Ramos (cell line): Measurements from ENCODE around the gene COMT.

Source experiments
- in situ Hi-C: fragments of 300-500 bp; cut with MboI; formaldehyde crosslinking; loops from one replicate; pipeline ENCODE4 v1.14.3; 2022; ENCODE audit warnings: low sequenced_read_pairs; ENCODE audit not compliant: unreplicated experiment

The COMT gene

GRCh38 chr22:19941365-19942082 is at the start of gene COMT, which contains the start of gene TXNRD2:
COMT (plus strand) TSS chr22:19941772; CDS start chr22:19962527, 20,755 bp downstream.
TXNRD2 (minus strand) TSS chr22:19941818; CDS start chr22:19941803, 15 bp downstream.
- in situ Hi-C loops: no loop called here

GRCh38 chr22:19892257-19892879 is 49.2 kb upstream of the COMT start:
- in situ Hi-C loops: no loop called here

GRCh38 chr22:19892925-19893324 is 48.6 kb upstream of the COMT start:
- in situ Hi-C loops: no loop called here

- in situ Hi-C loops: no loop called here
These were observed 48.2 kb upstream of the COMT start for GRCh38 chr22:19893363-19893762.

DNA sequence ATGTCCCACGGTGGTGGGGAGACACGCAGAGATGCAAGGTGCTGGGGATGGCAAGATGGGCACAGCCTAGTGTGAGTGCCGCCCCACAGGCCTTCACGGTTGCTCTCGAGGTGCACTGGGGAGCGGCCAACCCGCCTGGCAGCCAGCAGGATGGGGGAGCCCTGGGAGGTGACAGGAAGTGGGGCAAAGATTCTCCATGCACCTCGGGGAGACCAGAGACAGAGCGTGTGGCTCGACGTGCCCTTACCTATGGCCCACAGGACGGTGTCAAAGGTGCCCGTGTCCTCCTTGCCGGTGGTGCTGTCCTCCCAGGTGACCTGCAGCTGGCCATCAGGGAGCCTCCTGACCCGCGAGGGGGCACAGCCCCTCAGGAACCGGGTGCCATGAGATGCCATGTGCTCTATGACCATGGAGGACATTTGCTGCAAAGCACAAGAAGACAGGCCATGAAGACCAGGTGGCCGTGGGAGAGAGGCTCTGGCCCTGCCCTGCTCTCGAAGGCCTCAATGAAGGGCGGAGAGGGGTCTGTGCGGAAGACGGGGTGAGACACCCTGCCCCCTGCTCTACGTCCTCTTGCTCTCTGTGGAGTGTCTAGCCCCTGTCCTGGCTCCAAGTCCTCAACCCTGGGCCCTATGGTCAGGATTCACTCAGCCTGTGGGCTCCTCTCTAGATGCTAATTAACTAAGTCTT is 46.3 kb upstream of the COMT start:
- in situ Hi-C loops: no loop called here

- in situ Hi-C loops: no loop called here
These were observed 44.8 kb upstream of the COMT start for GRCh38 chr22:19896665-19897355.

DNA sequence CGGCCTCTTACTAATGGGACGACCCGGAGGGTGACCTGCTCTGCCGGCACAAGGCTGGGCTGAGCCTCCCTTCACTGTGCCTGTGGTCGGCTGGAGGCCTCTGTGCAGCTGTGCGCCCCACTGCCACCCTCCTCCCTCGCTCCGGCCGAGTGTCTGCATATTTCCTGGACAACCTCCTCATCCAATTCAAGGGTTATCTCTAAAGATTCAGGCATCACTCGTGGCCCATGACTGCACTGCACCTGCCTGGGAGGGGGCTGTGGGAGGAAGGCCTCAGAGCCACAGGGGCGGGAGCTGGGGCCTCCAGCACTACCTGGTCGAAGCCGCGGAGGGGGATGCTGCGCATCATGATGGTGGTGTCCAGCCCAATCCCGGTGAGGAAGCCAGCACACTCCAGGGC is 43.8 kb upstream of the COMT start:
- in situ Hi-C loops: no loop called here

DNA sequence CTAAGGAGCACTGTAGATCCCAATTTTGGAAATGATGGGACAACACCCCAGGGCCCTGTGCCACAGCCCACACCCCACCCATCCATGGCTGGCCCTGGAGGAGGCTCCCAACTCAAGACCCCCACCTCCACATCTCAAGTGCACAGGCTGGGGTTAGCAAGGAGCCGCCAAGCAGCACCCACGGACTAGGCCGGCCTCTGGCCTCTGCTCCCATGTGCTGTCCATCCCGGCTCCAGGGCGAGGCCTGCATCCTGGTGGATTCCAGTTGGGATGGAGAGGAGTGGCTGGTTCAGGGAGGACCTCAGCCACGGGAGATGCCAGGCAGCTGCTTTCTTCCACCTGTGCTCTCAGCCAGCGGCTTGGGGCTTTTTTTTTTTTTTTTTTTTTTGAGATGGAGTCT is 43.4 kb upstream of the COMT start:
- in situ Hi-C loops: no loop called here

GRCh38 chr22:19898831-19899567 is 42.6 kb upstream of the COMT start:
- in situ Hi-C loops: no loop called here

DNA sequence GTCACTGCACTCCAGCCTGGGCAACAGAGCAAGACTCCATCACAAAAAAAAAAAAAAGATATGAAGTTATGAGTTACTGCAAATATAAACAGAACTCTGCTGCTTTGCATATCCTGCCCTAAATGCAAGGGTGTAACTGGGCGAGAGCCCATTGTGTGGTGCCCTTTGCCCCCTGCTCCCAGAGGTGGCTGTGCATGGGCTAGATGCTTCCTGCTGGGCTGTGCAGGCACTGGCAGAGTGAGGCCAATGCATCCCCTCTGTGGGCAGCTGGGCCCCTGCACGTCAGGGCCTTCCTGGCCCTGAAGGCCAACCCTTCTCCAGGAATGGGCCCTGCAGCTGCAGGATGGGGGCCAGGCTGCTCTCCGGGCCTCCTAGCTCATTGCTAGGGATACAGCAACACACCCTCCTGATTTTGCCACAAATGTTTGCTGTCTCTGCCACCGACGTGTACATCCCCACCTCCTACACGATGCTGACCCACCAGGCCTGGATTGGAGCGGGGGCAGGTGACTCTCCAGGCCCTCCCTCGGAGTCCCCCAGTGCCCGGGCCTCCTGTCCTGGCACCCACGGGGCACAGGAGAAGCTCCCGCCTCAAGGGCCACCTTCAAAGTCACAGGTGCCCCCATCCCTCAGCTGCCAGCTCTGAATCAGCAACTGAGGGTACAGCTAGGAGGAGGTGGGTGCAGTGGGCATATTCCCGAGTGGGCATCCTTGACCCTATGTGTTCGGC is 40.7 kb upstream of the COMT start:
- in situ Hi-C loops: no loop called here

GRCh38 chr22:19901577-19902244 is 39.9 kb upstream of the COMT start:
- in situ Hi-C loops: no loop called here

GRCh38 chr22:19902245-19902715 is 39.3 kb upstream of the COMT start:
- in situ Hi-C loops: no loop called here

GRCh38 chr22:19903031-19903430 is 38.5 kb upstream of the COMT start:
- in situ Hi-C loops: no loop called here

DNA sequence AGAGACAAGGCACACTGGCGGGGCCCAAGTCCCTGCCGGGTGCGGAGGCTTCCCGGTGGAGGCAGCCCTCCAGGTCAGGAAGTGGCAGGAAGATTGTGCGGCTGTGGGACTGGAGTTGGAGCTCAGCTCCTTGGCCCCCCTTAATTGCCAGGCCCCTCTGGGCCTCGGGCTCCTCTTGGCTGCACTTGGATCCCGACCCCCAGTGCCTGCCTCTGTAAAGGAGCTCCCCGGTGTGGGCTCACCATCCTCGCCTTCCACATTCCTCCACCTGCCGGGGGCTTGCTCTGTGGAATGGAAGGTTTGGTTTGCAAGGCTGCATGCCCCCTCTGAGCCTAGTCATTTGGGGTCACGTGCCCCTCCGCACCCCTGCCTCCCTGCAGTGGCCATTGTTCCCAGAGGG is 38.1 kb upstream of the COMT start:
- in situ Hi-C loops: no loop called here

DNA sequence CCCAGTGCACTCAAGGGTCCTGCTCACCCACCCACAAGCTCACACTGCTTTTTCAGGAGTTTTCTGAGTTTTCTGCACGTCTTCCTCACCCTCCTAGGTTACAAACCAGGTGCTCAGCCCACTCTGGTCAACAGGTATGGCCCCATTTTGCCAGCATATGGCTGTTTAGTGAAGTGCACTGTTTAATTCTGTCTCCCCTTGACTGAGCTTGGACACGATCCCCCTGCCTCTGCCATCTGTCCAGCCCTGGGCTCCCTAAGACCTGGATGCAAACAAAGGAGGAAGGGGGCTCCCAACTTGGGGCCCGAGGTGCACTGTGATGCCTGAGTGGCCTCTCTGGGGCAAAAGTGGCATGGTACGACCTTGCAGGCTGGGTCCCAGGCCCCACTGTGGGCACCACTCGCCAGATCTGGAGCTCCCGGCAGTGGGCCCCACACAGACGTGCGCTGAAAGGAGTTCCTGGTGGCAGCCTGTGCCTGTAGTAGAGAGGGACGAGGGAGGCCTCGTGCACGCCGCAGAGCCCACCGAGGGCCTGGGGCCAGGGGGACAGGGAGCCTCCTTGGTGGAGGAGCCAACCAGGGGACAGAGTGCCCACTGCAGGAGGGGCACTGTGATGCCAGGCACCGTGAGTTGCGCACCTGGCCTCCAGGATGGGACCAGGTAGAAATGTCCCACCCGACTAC is 37.3 kb upstream of the COMT start:
- in situ Hi-C loops: no loop called here

DNA sequence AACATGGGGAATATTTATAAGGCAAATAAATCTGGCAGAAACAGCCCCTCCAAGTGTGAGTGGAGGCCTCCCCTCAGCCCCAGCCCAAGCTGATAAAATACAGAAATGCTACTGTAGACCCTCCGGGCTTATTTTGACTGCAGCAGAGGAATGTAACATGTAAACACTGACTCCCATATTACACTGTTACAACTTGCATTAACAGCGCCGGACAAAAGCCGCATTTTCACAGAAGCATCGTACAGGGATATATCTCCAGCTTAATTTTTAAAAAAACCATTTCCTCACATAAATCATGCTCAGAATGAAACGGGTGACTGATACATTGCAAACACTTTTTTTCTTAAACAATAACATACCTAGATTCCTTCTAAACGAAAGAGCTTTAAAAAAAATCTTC is 36.6 kb upstream of the COMT start:
- in situ Hi-C loops: no loop called here

DNA sequence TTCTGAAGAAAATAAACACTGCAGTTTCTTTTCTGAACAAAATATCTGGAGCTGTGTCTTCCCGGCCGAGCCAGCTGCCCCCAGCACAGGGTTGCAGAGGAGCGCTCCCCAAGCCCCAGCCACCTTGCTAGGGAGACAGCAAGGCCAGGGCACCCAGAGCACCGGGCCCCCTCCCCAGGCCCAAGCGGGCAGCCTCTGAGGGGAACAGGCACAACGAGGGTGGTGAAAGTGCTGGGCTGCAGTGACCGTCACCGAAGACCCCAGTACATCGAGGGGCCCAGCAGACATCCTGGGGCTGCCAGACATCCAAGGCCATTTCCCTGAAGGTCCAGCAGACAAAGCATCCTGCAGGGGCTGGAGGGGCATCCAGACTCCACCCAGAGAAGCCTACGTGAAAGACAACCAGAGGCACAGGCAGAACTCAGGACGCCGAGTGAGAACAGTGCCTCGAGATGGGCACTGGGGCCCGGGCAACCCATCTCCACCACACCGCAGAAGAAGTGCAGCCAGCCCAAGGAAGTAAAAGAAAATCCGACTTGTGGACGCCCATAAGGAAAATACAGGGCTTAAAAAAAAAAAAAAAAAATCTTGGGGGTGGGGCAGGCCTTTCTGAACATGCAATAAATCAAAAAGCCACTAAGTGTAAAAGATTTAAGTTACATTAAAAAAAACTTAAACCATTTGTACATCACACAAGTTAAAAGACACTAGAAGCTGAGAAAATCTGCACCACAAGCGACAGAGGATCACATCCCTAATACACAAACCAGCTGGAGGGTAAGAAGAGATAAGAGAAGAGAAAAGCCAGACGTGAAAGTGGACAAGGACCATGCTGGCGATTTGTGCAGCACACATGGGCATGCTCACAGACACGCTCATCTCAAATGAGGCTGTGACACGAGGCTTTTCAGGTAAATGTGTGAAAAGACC is 36.0 kb upstream of the COMT start:
- in situ Hi-C loops: no loop called here
